ENCODE results near the gene TNFSF9.
"Not testable (repeated sequence)": the region's sequence is repeated elsewhere in the genome, so short reads cannot be mapped to it uniquely, and the experiment has no call there.

The TNFSF9 gene

DNA sequence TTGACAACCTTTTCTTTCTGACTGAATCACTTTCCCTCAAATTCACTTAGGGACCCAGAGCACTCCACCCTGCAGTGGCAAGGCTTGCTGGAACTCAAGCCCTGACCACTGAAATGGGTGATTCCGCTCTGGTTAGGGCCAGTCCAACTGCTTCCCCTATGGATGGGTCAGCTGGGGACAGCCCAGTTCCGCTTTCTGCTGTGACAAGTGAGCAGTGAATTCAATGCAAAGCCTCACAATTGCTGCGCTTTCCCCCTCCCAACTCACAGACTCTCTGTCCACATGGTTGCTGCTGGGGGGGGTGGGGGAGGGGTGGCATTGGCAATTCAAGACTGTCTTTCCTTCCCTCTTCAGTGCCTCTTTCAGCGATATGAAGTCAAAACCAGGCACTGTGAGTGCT is 41.4 kb downstream of the TNFSF9 start:
- DNase-seq (ENCODE audit: low read depth), result no peak

DNA sequence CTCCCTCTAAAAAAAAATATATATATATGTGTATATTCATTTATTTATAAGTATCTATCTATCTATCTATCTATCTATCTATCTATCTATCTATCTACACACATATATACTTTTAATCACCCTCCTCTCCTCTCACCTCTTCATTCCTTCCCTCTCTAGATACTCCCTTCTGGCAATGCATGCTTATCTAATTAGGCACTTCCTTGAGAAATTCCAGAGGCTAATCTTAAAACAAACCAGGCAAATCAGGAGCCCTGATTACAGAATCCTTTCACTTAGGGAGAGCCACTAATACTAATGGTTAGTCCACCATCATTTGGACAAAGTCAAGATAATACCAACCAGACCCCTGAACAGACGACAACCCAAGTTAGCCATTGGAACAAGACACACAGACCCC is 42.5 kb downstream of the TNFSF9 start:
- no peak for DNase-seq (ENCODE audit: low read depth)

DNA sequence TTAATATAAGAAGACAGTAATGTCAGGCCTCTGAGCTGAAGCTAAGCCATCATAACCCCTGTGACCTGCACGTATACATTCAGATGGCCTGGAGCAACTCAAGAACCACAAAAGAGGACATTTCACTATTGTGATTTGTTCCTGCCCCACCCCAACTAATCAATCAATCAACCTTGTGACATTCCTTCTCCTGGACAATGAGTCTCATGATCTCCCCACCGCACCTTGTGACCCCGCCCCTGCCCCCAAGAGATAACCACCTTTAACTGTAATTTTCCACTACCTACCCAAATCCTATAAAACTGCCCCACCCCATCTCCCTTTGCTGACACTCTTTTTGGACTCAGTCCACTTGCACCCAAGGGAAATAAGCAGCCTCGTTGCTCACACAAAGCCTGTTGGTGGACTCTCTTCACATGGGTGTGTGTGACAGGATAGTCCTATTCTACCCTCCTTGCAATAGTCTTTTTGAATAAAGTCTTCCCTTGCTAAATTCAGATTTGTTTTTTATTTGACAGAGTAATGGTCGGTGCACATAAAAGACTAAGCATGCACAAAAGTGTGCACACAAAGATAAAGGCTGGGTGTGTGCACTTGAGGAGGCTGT is 46.1 kb downstream of the TNFSF9 start:
- no peak for DNase-seq (ENCODE audit: low read depth)

DNA sequence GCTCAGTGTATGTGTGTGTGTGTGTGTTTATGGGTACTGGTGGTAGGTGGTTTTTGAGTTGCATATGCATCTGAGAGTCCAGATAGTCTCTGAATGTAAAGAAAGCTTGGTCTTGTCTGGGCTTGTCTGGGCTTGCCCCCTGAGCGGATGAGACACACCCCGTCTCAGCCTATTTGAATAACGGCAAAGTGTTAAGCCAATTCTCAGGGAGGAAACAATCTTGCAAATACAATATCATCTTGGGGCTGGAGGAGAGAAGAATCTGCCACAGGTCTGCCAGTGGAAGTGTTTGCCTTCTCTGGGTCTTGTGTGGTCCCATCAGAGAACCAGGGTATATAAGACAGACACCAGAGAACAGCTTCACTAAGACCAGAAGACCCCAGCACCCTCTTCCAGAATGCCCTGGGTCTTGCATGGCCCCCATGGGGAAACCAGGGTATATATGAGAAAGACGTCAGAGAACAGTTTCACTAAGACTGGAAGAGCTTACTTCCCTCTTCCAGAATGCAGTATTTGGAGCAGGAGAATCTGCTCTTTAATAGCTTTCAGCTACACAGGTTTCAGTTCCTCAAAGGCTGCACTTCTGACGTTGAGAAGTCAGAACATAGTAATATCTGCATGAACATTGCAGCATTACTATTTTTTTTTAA is 46.8 kb downstream of the TNFSF9 start:
- no peak for DNase-seq (ENCODE audit: low read depth)

DNA sequence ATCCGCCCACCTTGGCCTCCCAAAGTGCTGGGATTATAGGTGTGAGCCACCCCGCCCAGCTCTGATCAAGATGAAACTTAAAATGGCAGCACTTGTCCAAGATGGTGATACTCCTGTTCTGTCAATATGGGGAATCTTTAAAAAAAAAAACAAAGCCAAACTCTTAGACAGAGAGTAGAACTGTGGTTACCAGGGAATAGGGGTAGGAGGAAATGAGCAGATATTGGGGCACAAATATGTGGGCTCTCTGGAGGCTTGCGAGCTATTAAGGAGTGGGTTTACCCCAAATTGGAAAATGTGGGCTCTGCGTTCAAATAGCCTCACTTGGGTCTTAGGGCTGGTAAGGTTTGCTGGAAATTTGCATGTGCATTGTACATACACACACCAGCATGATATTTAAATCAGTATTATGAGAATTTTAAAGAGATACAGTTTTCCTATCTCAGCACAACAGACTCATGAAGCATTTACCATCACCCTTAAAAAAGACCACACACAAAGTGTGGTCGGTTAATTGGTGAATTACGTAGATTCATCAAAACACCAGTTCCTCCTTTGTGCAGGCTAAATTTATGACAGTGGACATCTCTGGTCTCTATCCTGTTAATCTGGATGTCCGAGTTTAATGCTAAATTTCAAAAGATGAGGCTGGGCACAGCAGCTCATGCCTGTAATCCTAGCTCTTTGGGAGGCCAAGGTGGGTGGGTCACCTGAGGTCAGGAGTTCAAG is 48.8 kb downstream of the TNFSF9 start:
- no peak for DNase-seq (ENCODE audit: low read depth)

DNA sequence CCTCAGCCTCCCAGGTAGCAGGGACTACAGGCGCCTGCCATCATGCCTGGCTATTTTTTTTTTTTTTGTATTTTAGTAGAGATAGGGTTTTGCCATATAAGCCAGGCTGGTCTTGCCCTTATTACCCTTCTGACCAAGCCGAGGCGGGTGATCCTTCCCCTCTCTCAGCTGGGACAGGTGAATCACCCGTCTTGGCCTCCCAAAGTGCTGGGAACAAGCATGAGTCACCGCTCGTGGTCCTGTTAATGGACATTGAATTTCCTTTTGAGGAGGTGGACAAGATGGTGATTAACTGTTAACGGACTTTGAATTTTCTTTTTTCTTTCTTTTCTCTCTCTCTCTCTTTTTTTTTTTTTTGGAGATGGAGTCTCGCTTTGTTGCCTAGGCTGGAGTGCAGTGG is 49.5 kb downstream of the TNFSF9 start:
- DNase-seq (ENCODE audit: low read depth), result no peak

DNA sequence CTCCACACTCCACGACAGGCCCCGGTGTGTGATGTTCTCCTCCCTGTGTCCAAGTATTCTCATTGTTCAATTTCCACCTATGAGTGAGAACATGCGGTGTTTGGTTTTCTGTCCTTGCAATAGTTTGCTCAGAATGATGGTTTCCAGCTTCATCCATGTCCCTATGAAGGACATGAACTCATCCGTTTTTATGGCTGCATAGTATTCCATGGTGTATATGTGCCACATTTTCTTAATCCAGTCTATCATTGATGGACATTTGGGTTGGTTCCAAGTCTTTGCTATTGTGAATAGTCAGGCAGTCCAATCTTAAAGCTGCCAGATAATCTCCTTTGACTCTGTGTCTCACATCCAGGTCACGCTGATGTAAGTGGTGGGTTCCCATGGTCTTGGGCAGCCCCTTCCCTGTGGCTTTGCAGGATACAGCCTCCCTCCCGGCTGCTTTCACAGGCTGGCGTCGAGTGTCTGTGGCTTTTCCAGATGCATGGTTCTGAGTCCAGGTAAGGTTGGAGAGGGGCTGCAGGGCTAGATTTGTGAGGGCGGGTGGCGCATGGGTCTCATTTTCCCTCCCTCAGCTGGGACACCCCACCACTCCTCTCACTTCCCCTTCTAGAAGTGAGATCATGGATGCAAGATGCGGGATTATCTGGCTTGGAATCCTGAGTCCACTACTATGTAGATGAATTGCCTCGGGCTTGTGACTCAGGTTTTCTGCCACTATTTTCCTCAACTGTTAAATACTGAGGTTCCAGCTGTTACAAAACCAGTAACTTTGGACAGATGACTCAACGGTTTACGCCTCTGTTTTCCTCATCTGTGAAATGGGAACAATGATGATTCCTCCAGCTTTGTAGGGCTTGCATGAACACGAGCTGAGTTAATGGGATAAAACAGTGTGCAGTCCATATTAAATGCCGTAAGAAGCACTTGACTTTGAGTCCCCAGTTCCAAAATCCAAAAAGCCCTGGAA is 52.0 kb downstream of the TNFSF9 start:
- DNase-seq (ENCODE audit: low read depth), result not testable (repeated sequence)
